ENCODE measurements around the gene MSLN. TPM values are rescaled to one million over a fixed set of nuclear protein-coding genes. Genes with fewer than 3 reads are reported as not detected.

Gene MSLN
- total and polyA plus RNA-seq, 2 experiments from 2014 or later = not detected

GRCh38 chr16:716768-717325 is 43.7 kb upstream of the MSLN start:
- DNase-seq = no peak
- Histone ChIP-seq H3K9ac (no peak overlapping the region), H3K4me1 (ENCODE audit: insufficient read depth) (peaks cover 9% of the 10 kb centered on the region; the same call in 1 of the 2 replicates), H2AFZ (no peak overlapping the region), H3K9me3 (ENCODE audit: low read depth) (no peaks in the 10 kb centered on the region), H3K36me3 (ENCODE audit: low read depth) (no peaks in the 10 kb centered on the region), H3K79me2 (ENCODE audit: insufficient read depth) (no peaks in the 10 kb centered on the region; the same call in 1 of the 2 replicates), H4K20me1 (ENCODE audit: insufficient read depth) (no peaks in the 10 kb centered on the region), H3K4me2 (ENCODE audit: unreplicated experiment) (no peak overlapping the region), H3K27ac (no peak overlapping the region), H3K4me3 (no peak overlapping the region), H3F3A (ENCODE audit: insufficient read depth) (peaks cover 10% of the 10 kb centered on the region), H3K27me3 (replicated peaks; ENCODE audit: insufficient read depth) (no peaks in the 10 kb centered on the region), H3K9me2 (ENCODE audit: insufficient read depth) (no peaks in the 10 kb centered on the region)
- in situ Hi-C loops (cut with MboI) = no loop called here
- TF ChIP-seq EZH2phosphoT487 (IDR thresholded peaks at IDR 0.05; ENCODE audit: insufficient read depth, low read depth) (no peak), EZH2 (IDR thresholded peaks at IDR 0.05; ENCODE audit: insufficient read depth, poor library complexity, severe bottlenecking) (no peak)
- WGBS, 2 experiments (ENCODE audit: low coverage in 1 of 2, low lambda C conversion rate in 2 of 2, missing lambda C conversion rate in 2 of 2) = 87 to 89% methylated on average over 25 to 29 of the region's 29 CpGs

DNA sequence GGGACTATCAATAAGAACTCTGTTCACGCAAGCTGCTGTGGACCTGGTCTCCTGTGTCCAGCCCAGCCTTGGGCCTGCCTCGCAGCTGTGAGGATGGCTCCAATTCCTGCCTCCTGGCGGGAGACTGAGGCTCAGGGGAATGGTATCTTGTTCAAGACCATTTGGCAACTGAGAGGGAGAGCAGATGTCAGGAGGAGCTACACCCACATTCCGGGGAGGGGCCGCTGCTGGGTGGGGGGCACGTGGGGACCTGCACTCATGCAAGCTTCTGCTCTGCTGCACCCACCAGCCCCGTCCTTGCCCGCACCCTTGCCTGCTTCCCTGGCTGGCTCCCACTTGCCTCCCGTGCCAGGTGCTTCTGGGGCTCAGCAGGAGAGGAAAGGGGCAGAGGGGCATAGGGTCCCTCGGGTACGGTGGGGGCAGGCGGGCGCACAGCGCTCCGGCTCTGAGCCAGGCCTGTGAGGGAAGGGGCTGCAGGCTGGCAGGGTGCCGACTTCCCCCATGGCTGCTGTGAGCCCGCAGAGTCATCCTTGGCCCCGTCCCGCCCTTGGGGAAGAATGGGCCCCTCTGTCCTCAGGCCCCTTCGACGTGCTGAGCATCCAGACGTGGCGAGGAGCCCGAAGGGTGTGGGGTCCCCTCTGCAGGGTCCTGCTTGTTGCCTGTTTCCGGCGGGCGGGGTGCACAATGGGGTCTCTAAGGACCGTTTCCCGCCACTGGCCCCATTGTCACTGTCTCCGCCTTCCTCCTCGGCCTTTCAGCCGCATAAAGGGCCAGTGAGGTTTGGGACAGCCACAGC is 42.9 kb upstream of the MSLN start:
- in situ Hi-C loops (cut with MboI) = no loop called here
- 74 to 83% methylated on average over 18 to 31 of the region's 32 CpGs for WGBS, 2 experiments (ENCODE audit: low coverage in 1 of 2, low lambda C conversion rate in 2 of 2, missing lambda C conversion rate in 2 of 2)
- H3K4me2 ChIP-seq (ENCODE audit: unreplicated experiment) = no peak overlapping the region
- no peak overlapping the region for H2AFZ ChIP-seq
- H3K4me3 ChIP-seq = no peak overlapping the region
- no peaks in the 10 kb centered on the region for H3K9me2 ChIP-seq (ENCODE audit: insufficient read depth)
- H3K4me1 ChIP-seq (ENCODE audit: insufficient read depth) = peaks cover 5% of the 10 kb centered on the region; the same call in 1 of the 2 replicates
- H3F3A ChIP-seq (ENCODE audit: insufficient read depth) = peaks cover 5% of the 10 kb centered on the region
- H3K27ac ChIP-seq = no peak overlapping the region
- no peaks in the 10 kb centered on the region for H4K20me1 ChIP-seq (ENCODE audit: insufficient read depth)
- no peaks in the 10 kb centered on the region for H3K27me3 ChIP-seq (replicated peaks; ENCODE audit: insufficient read depth)
- TF ChIP-seq EZH2phosphoT487 (IDR thresholded peaks at IDR 0.05; ENCODE audit: insufficient read depth, low read depth) (no peak), EZH2 (IDR thresholded peaks at IDR 0.05; ENCODE audit: insufficient read depth, poor library complexity, severe bottlenecking) (no peak)
- no peak for DNase-seq
- H3K79me2 ChIP-seq (ENCODE audit: insufficient read depth) = no peaks in the 10 kb centered on the region; the same call in 1 of the 2 replicates
- no peak overlapping the region for H3K9ac ChIP-seq
- no peaks in the 10 kb centered on the region for H3K9me3 ChIP-seq (ENCODE audit: low read depth)
- no peaks in the 10 kb centered on the region for H3K36me3 ChIP-seq (ENCODE audit: low read depth)

GRCh38 chr16:718389-718788 is 42.1 kb upstream of the MSLN start:
- H4K20me1 ChIP-seq (ENCODE audit: insufficient read depth) = no peaks in the 10 kb centered on the region
- TF ChIP-seq EZH2 (IDR thresholded peaks at IDR 0.05; ENCODE audit: insufficient read depth, poor library complexity, severe bottlenecking) (no peak), EZH2phosphoT487 (IDR thresholded peaks at IDR 0.05; ENCODE audit: insufficient read depth, low read depth) (no peak)
- peaks cover 4% of the 10 kb centered on the region; the same call in 1 of the 2 replicates for H3K4me1 ChIP-seq (ENCODE audit: insufficient read depth)
- H3K9ac ChIP-seq = no peak overlapping the region
- in situ Hi-C loops (cut with MboI) = no loop called here
- no peaks in the 10 kb centered on the region; the same call in 1 of the 2 replicates for H3K79me2 ChIP-seq (ENCODE audit: insufficient read depth)
- H3K36me3 ChIP-seq (ENCODE audit: low read depth) = no peaks in the 10 kb centered on the region
- H3K4me3 ChIP-seq = no peak overlapping the region
- DNase-seq = no peak
- H3F3A ChIP-seq (ENCODE audit: insufficient read depth) = no peaks in the 10 kb centered on the region
- H3K27me3 ChIP-seq (replicated peaks; ENCODE audit: insufficient read depth) = no peaks in the 10 kb centered on the region
- H3K9me2 ChIP-seq (ENCODE audit: insufficient read depth) = no peaks in the 10 kb centered on the region
- H3K4me2 ChIP-seq (ENCODE audit: unreplicated experiment) = no peak overlapping the region
- no peak overlapping the region for H3K27ac ChIP-seq
- no peak overlapping the region for H2AFZ ChIP-seq
- H3K9me3 ChIP-seq (ENCODE audit: low read depth) = no peaks in the 10 kb centered on the region
- WGBS, 2 experiments (ENCODE audit: low coverage in 1 of 2, low lambda C conversion rate in 2 of 2, missing lambda C conversion rate in 2 of 2) = 95 to 98% methylated on average over 7 to 9 of the region's 9 CpGs

DNA sequence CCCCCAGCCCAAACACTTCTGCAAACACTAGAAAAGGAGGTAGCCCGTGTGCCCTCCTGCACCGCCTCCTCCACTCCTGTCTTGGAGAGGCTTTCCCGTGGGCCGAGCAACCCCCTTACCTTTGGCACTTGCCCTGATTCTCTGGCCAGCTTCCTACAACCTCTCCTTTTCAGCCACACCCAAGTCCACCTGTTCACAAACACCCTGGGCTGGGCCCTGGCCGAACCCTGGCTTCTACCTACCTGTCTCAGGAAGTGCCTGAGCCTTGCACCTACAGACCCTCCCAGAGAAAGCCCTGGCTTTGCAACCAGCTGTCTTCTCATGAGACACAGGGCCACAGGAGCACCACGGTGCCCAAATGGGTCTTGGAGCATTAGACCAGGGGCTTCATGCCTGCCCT is 41.6 kb upstream of the MSLN start:
- WGBS, 2 experiments (ENCODE audit: low coverage in 1 of 2, low lambda C conversion rate in 2 of 2, missing lambda C conversion rate in 2 of 2) = 86 to 88% methylated on average over 6 of the region's 6 CpGs
- no peaks in the 10 kb centered on the region for H4K20me1 ChIP-seq (ENCODE audit: insufficient read depth)
- TF ChIP-seq EZH2phosphoT487 (IDR thresholded peaks at IDR 0.05; ENCODE audit: insufficient read depth, low read depth) (no peak), EZH2 (IDR thresholded peaks at IDR 0.05; ENCODE audit: insufficient read depth, poor library complexity, severe bottlenecking) (no peak)

More for the DNA sequence above, 41.6 kb upstream of the MSLN start:
- no peak for DNase-seq
- Histone ChIP-seq H3K4me3 (no peak overlapping the region), H3K9me2 (ENCODE audit: insufficient read depth) (no peaks in the 10 kb centered on the region), H3K36me3 (ENCODE audit: low read depth) (no peaks in the 10 kb centered on the region), H3K9me3 (ENCODE audit: low read depth) (no peaks in the 10 kb centered on the region), H3K27ac (no peak overlapping the region), H3K79me2 (ENCODE audit: insufficient read depth) (no peaks in the 10 kb centered on the region; the same call in 1 of the 2 replicates), H3F3A (ENCODE audit: insufficient read depth) (no peaks in the 10 kb centered on the region), H3K27me3 (replicated peaks; ENCODE audit: insufficient read depth) (no peaks in the 10 kb centered on the region), H3K4me1 (ENCODE audit: insufficient read depth) (peaks cover 4% of the 10 kb centered on the region; the same call in 1 of the 2 replicates), H2AFZ (no peak overlapping the region), H3K4me2 (ENCODE audit: unreplicated experiment) (no peak overlapping the region), H3K9ac (no peak overlapping the region)
- in situ Hi-C loops (cut with MboI) = no loop called here
